ENCODE results near the gene B3GLCT.
A peak's percentile ranks its signal among the peaks of the same experiment; 100 is the strongest.
"Not testable (repeated sequence)": the region's sequence is repeated elsewhere in the genome, so short reads cannot be mapped to it uniquely, and the experiment has no call there.

The B3GLCT gene

GRCh38 chr13:31208559-31209122 is 8.9 kb downstream of the B3GLCT start:
- Histone ChIP-seq H3K36me3 (ENCODE audit: control insufficient read depth in 1 of 2, insufficient read depth in 2 of 2, low read length in 2 of 2) (no peaks in the 10 kb centered on the region), H3K27me3 (ENCODE audit: low read depth, low read length) (no peaks in the 10 kb centered on the region), H3K27ac (ENCODE audit: low read length) (no peak overlapping the region), H3K4me1 (ENCODE audit: control insufficient read depth in 1 of 2, insufficient read depth in 2 of 2, low read length in 2 of 2) (peaks cover 4 to 26% of the 10 kb centered on the region in 2 donors), H3K9me3 (ENCODE audit: control insufficient read depth in 1 of 2, low read length in 2 of 2) (no peaks in the 10 kb centered on the region), H3K4me3 (ENCODE audit: low read depth in 1 of 2, low read length in 2 of 2) (peak overlapping the region in 1 of 2 donors; percentile 30)

- no peaks in the 10 kb centered on the region for H3K27me3 ChIP-seq (ENCODE audit: low read depth, low read length)
- H3K4me3 ChIP-seq (ENCODE audit: low read depth in 1 of 2, low read length in 2 of 2): no peak overlapping the region
- H3K9me3 ChIP-seq (ENCODE audit: control insufficient read depth in 1 of 2, low read length in 2 of 2): no peaks in the 10 kb centered on the region
- H3K4me1 ChIP-seq (ENCODE audit: control insufficient read depth in 1 of 2, insufficient read depth in 2 of 2, low read length in 2 of 2): peaks cover 4 to 26% of the 10 kb centered on the region in 2 donors
- H3K36me3 ChIP-seq (ENCODE audit: control insufficient read depth in 1 of 2, insufficient read depth in 2 of 2, low read length in 2 of 2): no peaks in the 10 kb centered on the region
- H3K27ac ChIP-seq (ENCODE audit: low read length): no peak overlapping the region
These were observed 9.5 kb downstream of the B3GLCT start for GRCh38 chr13:31209172-31209840.

GRCh38 chr13:31209841-31210210 is 10.1 kb downstream of the B3GLCT start:
- peaks cover 4 to 26% of the 10 kb centered on the region in 2 donors for H3K4me1 ChIP-seq (ENCODE audit: control insufficient read depth in 1 of 2, insufficient read depth in 2 of 2, low read length in 2 of 2)
- H3K27ac ChIP-seq (ENCODE audit: low read length): no peak overlapping the region
- no peaks in the 10 kb centered on the region for H3K9me3 ChIP-seq (ENCODE audit: control insufficient read depth in 1 of 2, low read length in 2 of 2)
- H3K36me3 ChIP-seq (ENCODE audit: control insufficient read depth in 1 of 2, insufficient read depth in 2 of 2, low read length in 2 of 2): no peaks in the 10 kb centered on the region
- no peak overlapping the region for H3K4me3 ChIP-seq (ENCODE audit: low read depth in 1 of 2, low read length in 2 of 2)
- no peaks in the 10 kb centered on the region for H3K27me3 ChIP-seq (ENCODE audit: low read depth, low read length)

- peaks cover 4 to 13% of the 10 kb centered on the region in 2 donors for H3K4me1 ChIP-seq (ENCODE audit: control insufficient read depth in 1 of 2, insufficient read depth in 2 of 2, low read length in 2 of 2)
- no peak overlapping the region for H3K27ac ChIP-seq (ENCODE audit: low read length)
- H3K4me3 ChIP-seq (ENCODE audit: low read depth in 1 of 2, low read length in 2 of 2): no peak overlapping the region
- H3K27me3 ChIP-seq (ENCODE audit: low read depth, low read length): no peaks in the 10 kb centered on the region
- no peaks in the 10 kb centered on the region for H3K36me3 ChIP-seq (ENCODE audit: control insufficient read depth in 1 of 2, insufficient read depth in 2 of 2, low read length in 2 of 2)
- no peaks in the 10 kb centered on the region for H3K9me3 ChIP-seq (ENCODE audit: control insufficient read depth in 1 of 2, low read length in 2 of 2)
These were observed 14.0 kb downstream of the B3GLCT start for GRCh38 chr13:31213651-31214289.

GRCh38 chr13:31214435-31214834 is 14.7 kb downstream of the B3GLCT start:
- Histone ChIP-seq H3K27me3 (ENCODE audit: low read depth, low read length) (no peaks in the 10 kb centered on the region), H3K36me3 (ENCODE audit: control insufficient read depth in 1 of 2, insufficient read depth in 2 of 2, low read length in 2 of 2) (no peaks in the 10 kb centered on the region), H3K4me3 (ENCODE audit: low read depth in 1 of 2, low read length in 2 of 2) (no peak overlapping the region), H3K4me1 (ENCODE audit: control insufficient read depth in 1 of 2, insufficient read depth in 2 of 2, low read length in 2 of 2) (peaks cover 4 to 6% of the 10 kb centered on the region in 2 donors), H3K9me3 (ENCODE audit: control insufficient read depth in 1 of 2, low read length in 2 of 2) (no peaks in the 10 kb centered on the region), H3K27ac (ENCODE audit: low read length) (no peak overlapping the region)

GRCh38 chr13:31216916-31217315 is 17.1 kb downstream of the B3GLCT start:
- not testable (repeated sequence) for H3K36me3 ChIP-seq (ENCODE audit: control insufficient read depth in 1 of 2, insufficient read depth in 2 of 2, low read length in 2 of 2); H3K27ac ChIP-seq (ENCODE audit: low read length); H3K4me3 ChIP-seq (ENCODE audit: low read depth in 1 of 2, low read length in 2 of 2); H3K9me3 ChIP-seq (ENCODE audit: control insufficient read depth in 1 of 2, low read length in 2 of 2); H3K4me1 ChIP-seq (ENCODE audit: control insufficient read depth in 1 of 2, insufficient read depth in 2 of 2, low read length in 2 of 2); H3K27me3 ChIP-seq (ENCODE audit: low read depth, low read length)

GRCh38 chr13:31219909-31220598 is 20.3 kb downstream of the B3GLCT start:
- no peaks in the 10 kb centered on the region for H3K4me1 ChIP-seq (ENCODE audit: control insufficient read depth in 1 of 2, insufficient read depth in 2 of 2, low read length in 2 of 2)
- H3K36me3 ChIP-seq (ENCODE audit: control insufficient read depth in 1 of 2, insufficient read depth in 2 of 2, low read length in 2 of 2): no peaks in the 10 kb centered on the region
- H3K27me3 ChIP-seq (ENCODE audit: low read depth, low read length): no peaks in the 10 kb centered on the region
- H3K4me3 ChIP-seq (ENCODE audit: low read depth in 1 of 2, low read length in 2 of 2): no peak overlapping the region
- no peaks in the 10 kb centered on the region for H3K9me3 ChIP-seq (ENCODE audit: control insufficient read depth in 1 of 2, low read length in 2 of 2)
- H3K27ac ChIP-seq (ENCODE audit: low read length): no peak overlapping the region

- H3K27me3 ChIP-seq (ENCODE audit: low read depth, low read length): no peaks in the 10 kb centered on the region
- H3K4me1 ChIP-seq (ENCODE audit: control insufficient read depth in 1 of 2, insufficient read depth in 2 of 2, low read length in 2 of 2): no peaks in the 10 kb centered on the region
- no peak overlapping the region for H3K27ac ChIP-seq (ENCODE audit: low read length)
- no peaks in the 10 kb centered on the region for H3K36me3 ChIP-seq (ENCODE audit: control insufficient read depth in 1 of 2, insufficient read depth in 2 of 2, low read length in 2 of 2)
- H3K9me3 ChIP-seq (ENCODE audit: control insufficient read depth in 1 of 2, low read length in 2 of 2): no peaks in the 10 kb centered on the region
- H3K4me3 ChIP-seq (ENCODE audit: low read depth in 1 of 2, low read length in 2 of 2): no peak overlapping the region
These were observed 21.3 kb downstream of the B3GLCT start for GRCh38 chr13:31221057-31221456.

GRCh38 chr13:31223215-31223614 is 23.4 kb downstream of the B3GLCT start:
- Histone ChIP-seq H3K4me3 (ENCODE audit: low read depth in 1 of 2, low read length in 2 of 2) (no peak overlapping the region), H3K27me3 (ENCODE audit: low read depth, low read length) (no peaks in the 10 kb centered on the region), H3K36me3 (ENCODE audit: control insufficient read depth in 1 of 2, insufficient read depth in 2 of 2, low read length in 2 of 2) (no peaks in the 10 kb centered on the region), H3K4me1 (ENCODE audit: control insufficient read depth in 1 of 2, insufficient read depth in 2 of 2, low read length in 2 of 2) (no peaks in the 10 kb centered on the region), H3K27ac (ENCODE audit: low read length) (no peak overlapping the region), H3K9me3 (ENCODE audit: control insufficient read depth in 1 of 2, low read length in 2 of 2) (no peaks in the 10 kb centered on the region)

GRCh38 chr13:31223640-31224039 is 23.9 kb downstream of the B3GLCT start:
- no peak overlapping the region for H3K27ac ChIP-seq (ENCODE audit: low read length)
- no peaks in the 10 kb centered on the region for H3K4me1 ChIP-seq (ENCODE audit: control insufficient read depth in 1 of 2, insufficient read depth in 2 of 2, low read length in 2 of 2)
- H3K4me3 ChIP-seq (ENCODE audit: low read depth in 1 of 2, low read length in 2 of 2): no peak overlapping the region
- H3K9me3 ChIP-seq (ENCODE audit: control insufficient read depth in 1 of 2, low read length in 2 of 2): no peaks in the 10 kb centered on the region
- H3K36me3 ChIP-seq (ENCODE audit: control insufficient read depth in 1 of 2, insufficient read depth in 2 of 2, low read length in 2 of 2): no peaks in the 10 kb centered on the region
- no peaks in the 10 kb centered on the region for H3K27me3 ChIP-seq (ENCODE audit: low read depth, low read length)

GRCh38 chr13:31224174-31224669 is 24.4 kb downstream of the B3GLCT start:
- no peak overlapping the region for H3K27ac ChIP-seq (ENCODE audit: low read length)
- no peaks in the 10 kb centered on the region for H3K4me1 ChIP-seq (ENCODE audit: control insufficient read depth in 1 of 2, insufficient read depth in 2 of 2, low read length in 2 of 2)
- H3K4me3 ChIP-seq (ENCODE audit: low read depth in 1 of 2, low read length in 2 of 2): no peak overlapping the region
- no peaks in the 10 kb centered on the region for H3K9me3 ChIP-seq (ENCODE audit: control insufficient read depth in 1 of 2, low read length in 2 of 2)
- no peaks in the 10 kb centered on the region for H3K27me3 ChIP-seq (ENCODE audit: low read depth, low read length)
- no peaks in the 10 kb centered on the region for H3K36me3 ChIP-seq (ENCODE audit: control insufficient read depth in 1 of 2, insufficient read depth in 2 of 2, low read length in 2 of 2)
